PFSK-1 (cell line): Measurements from ENCODE around the gene ARSJ.

Experiments
- FOXP2 ChIP-seq: optimal IDR thresholded peaks from 2 replicates; pipeline ENCODE3; 2011; ENCODE audit warnings: borderline replicate concordance, control low read depth, inconsistent platforms; ENCODE audit not compliant: insufficient read depth; ENCODE audit errors: extremely low read length, extremely low read depth
- POLR2AphosphoS5 ChIP-seq: IDR thresholded peaks from 2 replicates; pipeline ENCODE4 v1.6.1; 2012; ENCODE audit warnings: low read depth, mild to moderate bottlenecking, control low read depth, low read length, moderate library complexity
- SIN3A ChIP-seq: IDR thresholded peaks from 2 replicates; pipeline ENCODE4 v1.6.1; 2012; ENCODE audit warnings: mild to moderate bottlenecking, low read length, moderate library complexity, borderline replicate concordance; ENCODE audit not compliant: insufficient read depth
- TAF1 ChIP-seq: IDR thresholded peaks from 2 replicates; pipeline ENCODE4 v1.6.1; 2012; ENCODE audit warnings: low read length, control low read depth, borderline replicate concordance; ENCODE audit not compliant: insufficient read depth
- TF ChIP-seq, protein P1 (sequence below), 2 experiments: IDR thresholded peaks; 2 replicates each; pipeline versions ENCODE4 v1.6.1 to v1.8.0; 2011 to 2012; ENCODE audit warnings: low read depth in 2 of 2, low read length in 2 of 2, control low read depth in 1 of 2, inconsistent platforms in 1 of 2, mild to moderate bottlenecking in 1 of 2, moderate library complexity in 1 of 2; ENCODE audit not compliant: insufficient read depth in 1 of 2

Gene ARSJ

DNA sequence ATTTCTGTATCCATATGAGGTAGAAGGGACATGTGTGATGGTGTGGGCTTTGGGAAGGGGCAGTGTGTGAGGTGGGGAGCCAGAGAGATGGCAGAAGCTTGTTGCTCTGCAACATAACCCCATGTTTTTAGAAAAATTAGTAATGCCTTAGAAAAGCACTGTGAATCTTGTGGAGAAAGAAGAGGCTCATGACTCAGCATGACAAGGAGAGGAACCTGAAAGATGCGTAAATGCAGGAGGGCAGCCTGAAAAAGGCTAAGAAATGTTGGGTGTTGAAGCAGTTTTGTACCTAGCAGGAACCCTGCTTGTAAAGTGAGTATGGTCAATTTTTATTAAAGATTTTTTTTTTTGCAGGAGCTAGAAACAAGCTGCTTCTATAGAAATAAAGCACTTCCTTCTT lies 59.8 kb downstream of the ARSJ start:
- TF ChIP-seq POLR2AphosphoS5: no peak
- TF ChIP-seq, protein P1, sequence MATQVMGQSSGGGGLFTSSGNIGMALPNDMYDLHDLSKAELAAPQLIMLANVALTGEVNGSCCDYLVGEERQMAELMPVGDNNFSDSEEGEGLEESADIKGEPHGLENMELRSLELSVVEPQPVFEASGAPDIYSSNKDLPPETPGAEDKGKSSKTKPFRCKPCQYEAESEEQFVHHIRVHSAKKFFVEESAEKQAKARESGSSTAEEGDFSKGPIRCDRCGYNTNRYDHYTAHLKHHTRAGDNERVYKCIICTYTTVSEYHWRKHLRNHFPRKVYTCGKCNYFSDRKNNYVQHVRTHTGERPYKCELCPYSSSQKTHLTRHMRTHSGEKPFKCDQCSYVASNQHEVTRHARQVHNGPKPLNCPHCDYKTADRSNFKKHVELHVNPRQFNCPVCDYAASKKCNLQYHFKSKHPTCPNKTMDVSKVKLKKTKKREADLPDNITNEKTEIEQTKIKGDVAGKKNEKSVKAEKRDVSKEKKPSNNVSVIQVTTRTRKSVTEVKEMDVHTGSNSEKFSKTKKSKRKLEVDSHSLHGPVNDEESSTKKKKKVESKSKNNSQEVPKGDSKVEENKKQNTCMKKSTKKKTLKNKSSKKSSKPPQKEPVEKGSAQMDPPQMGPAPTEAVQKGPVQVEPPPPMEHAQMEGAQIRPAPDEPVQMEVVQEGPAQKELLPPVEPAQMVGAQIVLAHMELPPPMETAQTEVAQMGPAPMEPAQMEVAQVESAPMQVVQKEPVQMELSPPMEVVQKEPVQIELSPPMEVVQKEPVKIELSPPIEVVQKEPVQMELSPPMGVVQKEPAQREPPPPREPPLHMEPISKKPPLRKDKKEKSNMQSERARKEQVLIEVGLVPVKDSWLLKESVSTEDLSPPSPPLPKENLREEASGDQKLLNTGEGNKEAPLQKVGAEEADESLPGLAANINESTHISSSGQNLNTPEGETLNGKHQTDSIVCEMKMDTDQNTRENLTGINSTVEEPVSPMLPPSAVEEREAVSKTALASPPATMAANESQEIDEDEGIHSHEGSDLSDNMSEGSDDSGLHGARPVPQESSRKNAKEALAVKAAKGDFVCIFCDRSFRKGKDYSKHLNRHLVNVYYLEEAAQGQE (IDR thresholded peaks at IDR 0.05; ENCODE audit: insufficient read depth in 1 of 2, low read depth in 2 of 2, low read length in 2 of 2): no peak
- no peak for TF ChIP-seq TAF1

DNA sequence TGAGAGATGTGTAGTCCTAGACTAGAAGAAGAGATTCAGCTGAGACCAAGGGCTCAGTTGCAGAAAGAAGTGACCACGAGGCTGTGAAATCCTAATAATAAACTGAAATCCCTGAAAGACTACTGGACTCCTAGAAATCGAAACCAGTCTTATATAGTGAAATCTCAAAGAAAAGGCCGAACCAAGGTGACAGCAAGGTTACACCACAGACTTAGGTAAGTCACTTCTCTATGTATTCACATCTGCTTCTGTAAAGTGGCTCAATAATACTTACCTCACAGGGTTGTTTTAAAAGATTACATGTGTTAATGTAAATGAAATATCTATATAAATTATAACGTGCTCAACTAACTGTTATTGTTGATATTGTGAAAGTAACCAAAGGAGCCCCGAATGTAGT lies 60.3 kb downstream of the ARSJ start:
- TF ChIP-seq FOXP2: no peak
- no peak for TF ChIP-seq POLR2AphosphoS5
- TF ChIP-seq SIN3A: no peak
- TF ChIP-seq TAF1: no peak
- TF ChIP-seq, protein P1 (IDR thresholded peaks at IDR 0.05; ENCODE audit: insufficient read depth in 1 of 2, low read depth in 2 of 2, low read length in 2 of 2): no peak

DNA sequence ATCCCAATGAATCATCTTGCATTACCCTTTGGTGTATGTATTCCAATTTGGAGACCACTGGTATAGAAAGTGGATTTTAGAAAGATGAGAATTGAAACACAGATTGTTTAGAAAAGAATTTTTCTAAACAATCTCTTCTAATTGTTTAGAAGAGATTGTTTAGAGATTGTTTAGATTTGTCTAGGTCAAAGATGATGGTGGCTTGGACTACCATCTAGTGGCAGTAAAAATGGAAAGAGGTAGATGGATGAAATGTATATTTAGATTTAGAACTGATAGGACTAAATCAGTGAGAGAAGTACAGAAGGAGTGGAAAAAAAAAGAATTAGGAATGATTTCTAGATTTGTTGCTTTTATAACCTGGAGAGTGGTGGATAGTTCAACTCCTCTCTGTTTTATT lies 70.6 kb downstream of the ARSJ start:
- no peak for TF ChIP-seq POLR2AphosphoS5
- TF ChIP-seq, protein P1 (IDR thresholded peaks at IDR 0.05; ENCODE audit: insufficient read depth in 1 of 2, low read depth in 2 of 2, low read length in 2 of 2): no peak
- TF ChIP-seq SIN3A: no peak
- no peak for TF ChIP-seq TAF1
- no peak for TF ChIP-seq FOXP2

GRCh38 chr4:113907559-113907958 lies 71.9 kb downstream of the ARSJ start:
- TF ChIP-seq TAF1 (no peak), FOXP2 (no peak), SIN3A (no peak), POLR2AphosphoS5 (no peak)
- TF ChIP-seq, protein P1 (IDR thresholded peaks at IDR 0.05; ENCODE audit: insufficient read depth in 1 of 2, low read depth in 2 of 2, low read length in 2 of 2): no peak

- TF ChIP-seq, protein P1 (IDR thresholded peaks at IDR 0.05; ENCODE audit: insufficient read depth in 1 of 2, low read depth in 2 of 2, low read length in 2 of 2): no peak
- TF ChIP-seq TAF1 (no peak), SIN3A (no peak), POLR2AphosphoS5 (no peak), FOXP2 (no peak)
Measured at GRCh38 chr4:113905301-113905700, 74.1 kb downstream of the ARSJ start.
